ENCODE results near the gene RAB11FIP3. TPM values are rescaled to one million over a fixed set of nuclear protein-coding genes. Genes with fewer than 3 reads are reported as not detected.
A peak's percentile ranks its signal among the peaks of the same experiment; 100 is the strongest.
"Not testable (repeated sequence)": the region's sequence is repeated elsewhere in the genome, so short reads cannot be mapped to it uniquely, and the experiment has no call there.

The RAB11FIP3 gene
- total RNA-seq, 2 experiments from 2014 or later: 21.2 to 25.4 TPM

- Mint-ChIP-seq H3K27ac (no peak overlapping the region), H3K4me3 (no peak overlapping the region)
Observed at GRCh38 chr16:490768-491167, 65.3 kb downstream of the RAB11FIP3 start.

DNA sequence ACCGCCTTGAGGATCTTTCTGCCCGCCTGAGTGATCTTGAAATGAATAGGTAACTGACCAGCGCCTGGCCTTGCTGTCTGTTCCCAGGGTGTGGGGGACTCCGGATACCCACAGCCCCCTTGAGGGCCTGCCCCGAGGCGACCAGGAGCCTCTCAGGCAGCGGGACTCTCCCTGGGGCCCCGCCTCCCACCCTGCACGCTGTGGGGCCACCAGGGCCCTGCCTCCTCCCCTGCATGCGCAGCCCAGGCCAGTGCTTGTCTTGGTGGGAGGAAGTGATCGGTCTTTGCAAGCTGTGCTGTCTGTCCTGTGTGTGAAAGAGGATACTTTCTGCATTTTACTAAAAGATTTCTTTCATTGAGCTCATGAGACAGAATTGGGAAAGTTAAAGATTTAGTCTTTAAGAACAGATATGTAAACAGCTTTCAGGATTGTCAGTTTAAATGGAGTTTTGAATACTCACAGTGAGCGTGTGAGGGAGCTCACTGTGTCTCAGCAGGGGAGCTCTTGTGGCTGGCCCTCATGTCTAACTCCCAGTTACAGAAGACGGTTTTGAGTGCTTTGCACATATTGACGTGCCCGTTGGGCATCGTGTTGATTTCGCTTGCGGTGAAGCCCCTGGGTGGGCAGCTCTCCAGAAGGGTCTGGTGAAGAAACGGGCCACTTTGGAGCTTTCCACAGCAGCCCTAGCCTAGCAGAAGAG, 65.9 kb downstream of the RAB11FIP3 start:
- H3K9me3 Mint-ChIP-seq: no peaks in the 10 kb centered on the region
- H3K36me3 Mint-ChIP-seq (ENCODE audit: low read depth): peaks cover 2% of the 10 kb centered on the region
- ChIA-PET CTCF (no interaction called here), POLR2A (no interaction called here)
- no peak for DNase-seq
- peaks cover 4% of the 10 kb centered on the region for H3K4me1 Mint-ChIP-seq
- H3K27me3 Mint-ChIP-seq: no peaks in the 10 kb centered on the region
- H3K27ac Mint-ChIP-seq: no peak overlapping the region
- H3K4me3 Mint-ChIP-seq: no peak overlapping the region

More at GRCh38 chr16:490768-491167, 65.3 kb downstream of the RAB11FIP3 start:
- POLR2A ChIA-PET: no interaction called here
- Mint-ChIP-seq H3K9me3 (no peaks in the 10 kb centered on the region), H3K27me3 (no peaks in the 10 kb centered on the region), H3K4me1 (peaks cover 4% of the 10 kb centered on the region), H3K36me3 (ENCODE audit: low read depth) (peaks cover 2% of the 10 kb centered on the region)
- no peak for DNase-seq
- CTCF ChIA-PET: interaction anchor here (0.7 kb wide), 1 partner anchor 104 kb away, joined by 3 read pairs; no protein-coding TSS in a partner anchor

GRCh38 chr16:492211-492875, 66.9 kb downstream of the RAB11FIP3 start:
- POLR2A ChIA-PET: interaction anchor here (1.3 kb wide), 1 partner anchor 66 kb away, joined by 3 read pairs; no protein-coding TSS in a partner anchor
- H3K27me3 Mint-ChIP-seq: no peaks in the 10 kb centered on the region
- peaks cover 4% of the 10 kb centered on the region for H3K4me1 Mint-ChIP-seq
- H3K4me3 Mint-ChIP-seq: no peak overlapping the region
- no peak for DNase-seq
- no peak overlapping the region for H3K27ac Mint-ChIP-seq
- no peaks in the 10 kb centered on the region for H3K9me3 Mint-ChIP-seq
- CTCF ChIA-PET: no interaction called here
- peaks cover 2% of the 10 kb centered on the region for H3K36me3 Mint-ChIP-seq (ENCODE audit: low read depth)

DNA sequence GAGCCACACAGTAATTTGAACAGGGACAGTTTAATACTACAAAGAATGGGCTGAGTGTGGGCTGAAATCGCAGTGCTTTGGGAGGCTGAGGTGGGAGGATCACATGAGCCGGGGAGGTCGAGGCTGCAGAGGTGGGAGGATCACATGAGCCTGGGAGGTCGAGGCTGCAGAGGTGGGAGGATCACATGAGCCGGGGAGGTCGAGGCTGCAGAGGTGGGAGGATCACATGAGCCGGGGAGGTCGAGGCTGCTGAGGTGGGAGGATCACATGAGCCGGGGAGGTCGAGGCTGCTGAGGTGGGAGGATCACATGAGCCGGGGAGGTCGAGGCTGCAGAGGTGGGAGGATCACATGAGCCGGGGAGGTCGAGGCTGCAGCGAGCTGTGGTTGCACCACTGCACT, 69.2 kb downstream of the RAB11FIP3 start:
- H3K4me3 Mint-ChIP-seq; H3K4me1 Mint-ChIP-seq; POLR2A ChIA-PET; DNase-seq; CTCF ChIA-PET; H3K36me3 Mint-ChIP-seq (ENCODE audit: low read depth); H3K27me3 Mint-ChIP-seq; H3K9me3 Mint-ChIP-seq; H3K27ac Mint-ChIP-seq: not testable (repeated sequence)

DNA sequence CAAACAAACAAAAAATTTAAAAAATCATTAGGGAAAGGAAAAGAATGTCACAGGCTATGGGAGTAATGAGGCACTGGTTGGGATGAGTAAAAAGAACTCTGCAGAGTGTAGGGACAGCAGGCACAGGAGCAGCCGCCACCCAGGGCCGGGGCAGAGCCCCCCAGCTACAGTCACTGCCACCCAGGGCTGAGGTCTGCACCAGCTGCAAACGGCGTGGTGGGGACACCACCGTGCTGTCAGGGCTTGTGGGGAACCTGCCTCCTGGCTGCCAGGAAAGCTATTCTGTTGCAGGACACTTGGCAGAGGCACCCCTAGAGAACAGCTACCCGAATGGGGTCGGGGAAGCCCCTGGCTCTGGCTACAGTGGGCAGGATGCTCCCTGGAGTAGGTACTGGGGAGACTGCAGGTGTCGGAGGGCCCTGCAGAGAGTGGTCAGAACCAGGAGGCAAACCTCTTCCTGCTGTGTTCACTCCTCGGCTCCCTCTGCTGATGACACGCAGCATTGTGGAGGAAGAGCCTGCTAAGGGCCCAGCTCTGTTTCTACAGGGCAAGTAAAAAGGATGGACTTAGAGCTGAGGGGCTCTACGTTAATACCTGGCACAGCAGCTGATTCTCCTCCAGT, 69.8 kb downstream of the RAB11FIP3 start:
- no peak overlapping the region for H3K27ac Mint-ChIP-seq
- H3K4me1 Mint-ChIP-seq: peaks cover 4% of the 10 kb centered on the region
- H3K27me3 Mint-ChIP-seq: no peaks in the 10 kb centered on the region
- ChIA-PET CTCF (interaction anchor here (0.5 to 1.6 kb wide), 4 partner anchors 103 to 443 kb away, joined by 3 to 4 read pairs (median 3); no protein-coding TSS in a partner anchor), POLR2A (no interaction called here)
- H3K9me3 Mint-ChIP-seq: no peaks in the 10 kb centered on the region
- no peak overlapping the region for H3K4me3 Mint-ChIP-seq
- no peaks in the 10 kb centered on the region for H3K36me3 Mint-ChIP-seq (ENCODE audit: low read depth)
- DNase-seq: peak; percentile 50

- no peaks in the 10 kb centered on the region for H3K36me3 Mint-ChIP-seq (ENCODE audit: low read depth)
- DNase-seq: no peak
- H3K27ac Mint-ChIP-seq: no peak overlapping the region
- H3K4me3 Mint-ChIP-seq: no peak overlapping the region
- ChIA-PET POLR2A (no interaction called here), CTCF (interaction anchor here (0.5 to 1.6 kb wide), 3 partner anchors 104 to 444 kb away, joined by 3 read pairs; no protein-coding TSS in a partner anchor)
- H3K27me3 Mint-ChIP-seq: no peaks in the 10 kb centered on the region
- H3K9me3 Mint-ChIP-seq: no peaks in the 10 kb centered on the region
- H3K4me1 Mint-ChIP-seq: peaks cover 4% of the 10 kb centered on the region
Observed at GRCh38 chr16:496097-496886, 70.8 kb downstream of the RAB11FIP3 start.

DNA sequence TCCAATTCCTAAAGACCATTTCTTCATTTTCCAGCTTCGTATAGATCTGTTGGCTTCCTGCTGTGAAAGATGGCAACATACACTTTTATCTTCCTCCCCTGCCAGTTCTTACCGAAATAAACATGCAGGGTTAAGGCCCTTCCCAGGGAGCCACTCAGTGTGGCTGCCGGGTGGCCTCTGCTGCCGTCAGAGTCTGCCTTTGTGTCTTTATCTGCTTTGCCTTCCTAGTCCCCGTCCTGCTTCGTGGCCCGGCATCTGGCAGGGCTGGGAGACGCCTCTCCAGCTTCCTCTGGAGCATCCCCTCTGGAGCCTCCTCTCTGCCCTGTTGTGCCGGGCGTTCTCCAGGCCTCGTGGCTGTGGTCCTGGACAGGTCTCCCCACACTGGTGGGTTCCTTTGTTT, 71.8 kb downstream of the RAB11FIP3 start:
- no peak overlapping the region for H3K4me3 Mint-ChIP-seq
- CTCF ChIA-PET: no interaction called here
- H3K27me3 Mint-ChIP-seq: no peaks in the 10 kb centered on the region
- no peaks in the 10 kb centered on the region for H3K36me3 Mint-ChIP-seq (ENCODE audit: low read depth)
- POLR2A ChIA-PET: no interaction called here
- DNase-seq: no peak
- no peaks in the 10 kb centered on the region for H3K9me3 Mint-ChIP-seq
- peaks cover 4% of the 10 kb centered on the region for H3K4me1 Mint-ChIP-seq
- H3K27ac Mint-ChIP-seq: no peak overlapping the region

DNA sequence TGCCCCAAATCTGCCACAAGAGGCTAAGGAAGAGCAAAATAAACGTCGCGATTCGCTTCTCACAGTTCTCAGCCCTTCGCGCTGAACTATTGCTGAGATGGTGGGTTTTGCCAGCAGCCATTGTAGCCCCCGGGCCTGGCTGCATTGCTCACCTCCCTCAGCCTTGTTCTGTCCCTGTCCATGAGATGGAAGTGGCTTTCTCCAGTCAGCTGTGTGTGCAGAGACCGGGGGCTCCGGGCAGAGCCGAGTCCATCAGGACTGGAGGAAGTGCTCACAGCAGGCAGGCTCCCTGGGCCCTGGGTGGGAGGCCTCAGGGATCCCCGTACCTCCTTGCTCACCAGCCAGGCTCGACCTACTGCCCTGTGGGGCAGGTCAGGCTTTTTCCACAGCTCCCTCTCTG, 74.5 kb downstream of the RAB11FIP3 start:
- Mint-ChIP-seq H3K36me3 (ENCODE audit: low read depth) (no peaks in the 10 kb centered on the region), H3K27me3 (no peaks in the 10 kb centered on the region), H3K4me3 (no peak overlapping the region), H3K9me3 (no peaks in the 10 kb centered on the region), H3K4me1 (peaks cover 4% of the 10 kb centered on the region), H3K27ac (no peak overlapping the region)
- POLR2A ChIA-PET: no interaction called here
- CTCF ChIA-PET: no interaction called here
- DNase-seq: no peak

- DNase-seq: no peak
- ChIA-PET POLR2A (interaction anchor here (1.3 kb wide), 1 partner anchor 76 kb away, joined by 3 read pairs; no protein-coding TSS in a partner anchor), CTCF (no interaction called here)
- Mint-ChIP-seq H3K4me3 (no peak overlapping the region), H3K27me3 (no peaks in the 10 kb centered on the region), H3K27ac (no peak overlapping the region), H3K9me3 (no peaks in the 10 kb centered on the region), H3K4me1 (no peaks in the 10 kb centered on the region), H3K36me3 (ENCODE audit: low read depth) (no peaks in the 10 kb centered on the region)
Observed at GRCh38 chr16:500709-501108, 75.3 kb downstream of the RAB11FIP3 start.

GRCh38 chr16:502179-502943, 76.9 kb downstream of the RAB11FIP3 start:
- Mint-ChIP-seq H3K27ac (no peak overlapping the region), H3K4me1 (no peaks in the 10 kb centered on the region), H3K27me3 (no peaks in the 10 kb centered on the region), H3K9me3 (no peaks in the 10 kb centered on the region), H3K4me3 (no peak overlapping the region), H3K36me3 (ENCODE audit: low read depth) (no peaks in the 10 kb centered on the region)
- POLR2A ChIA-PET: interaction anchor here (1.3 kb wide), 1 partner anchor 77 kb away, joined by 3 read pairs; no protein-coding TSS in a partner anchor
- CTCF ChIA-PET: no interaction called here
- no peak for DNase-seq

GRCh38 chr16:503150-504071, 78.0 kb downstream of the RAB11FIP3 start:
- no peak overlapping the region for H3K27ac Mint-ChIP-seq
- H3K4me3 Mint-ChIP-seq: no peak overlapping the region
- DNase-seq: no peak
- no peaks in the 10 kb centered on the region for H3K27me3 Mint-ChIP-seq
- H3K4me1 Mint-ChIP-seq: no peaks in the 10 kb centered on the region
- H3K9me3 Mint-ChIP-seq: no peaks in the 10 kb centered on the region
- H3K36me3 Mint-ChIP-seq (ENCODE audit: low read depth): no peaks in the 10 kb centered on the region
- ChIA-PET POLR2A (no interaction called here), CTCF (no interaction called here)
